Ishikawa (cell line): ENCODE data around the gene CADM3.
A peak's percentile ranks its signal among the peaks of the same experiment; 100 is the strongest.

Experiments used
- CEBPB ChIP-seq: IDR thresholded peaks from 2 replicates; pipeline ENCODE4 v1.6.1; 2012
- CREB1 ChIP-seq: IDR thresholded peaks from 2 replicates; pipeline ENCODE4 v1.6.1; 2012; ENCODE audit warnings: low read depth
- EGR1 ChIP-seq: IDR thresholded peaks from 2 replicates; pipeline ENCODE4 v1.6.1; 2012
- EP300 ChIP-seq: IDR thresholded peaks from 2 replicates; pipeline ENCODE4 v1.6.1; 2012; ENCODE audit warnings: borderline replicate concordance
- FOXM1 ChIP-seq: IDR thresholded peaks from 2 replicates; pipeline ENCODE4 v1.6.1; 2012; ENCODE audit warnings: low read depth, borderline replicate concordance
- MAX ChIP-seq: IDR thresholded peaks from 2 replicates; pipeline ENCODE4 v1.6.1; 2012
- NFIC ChIP-seq: IDR thresholded peaks from 2 replicates; pipeline ENCODE4 v1.6.1; 2012
- RAD21 ChIP-seq: IDR thresholded peaks from 2 replicates; pipeline ENCODE4 v1.6.1; 2012; ENCODE audit warnings: low read depth
- REST ChIP-seq: IDR thresholded peaks from 2 replicates; pipeline ENCODE4 v1.6.1; 2012; ENCODE audit warnings: low read depth, mild to moderate bottlenecking
- TAF1 ChIP-seq: IDR thresholded peaks from 2 replicates; pipeline ENCODE4 v1.6.1; 2012; ENCODE audit warnings: low read depth, mild to moderate bottlenecking
- TCF12 ChIP-seq: IDR thresholded peaks from 2 replicates; pipeline ENCODE4 v1.6.1; 2012; ENCODE audit warnings: low read depth
- TEAD4 ChIP-seq: IDR thresholded peaks from 2 replicates; pipeline ENCODE4 v1.6.1; 2012
- YY1 ChIP-seq: IDR thresholded peaks from 2 replicates; pipeline ENCODE4 v1.6.1; 2012; ENCODE audit warnings: low read depth
- ZBTB7A ChIP-seq: IDR thresholded peaks from 2 replicates; pipeline ENCODE4 v1.6.1; 2012; ENCODE audit warnings: low read depth
- TF ChIP-seq, protein P1 (sequence below): IDR thresholded peaks from 2 replicates; pipeline ENCODE4 v1.6.1; 2012

Gene CADM3

GRCh38 chr1:159152031-159152430, 19.4 kb upstream of the CADM3 start:
- no peak for TF ChIP-seq MAX
- TF ChIP-seq CREB1, result no peak
- TF ChIP-seq TAF1, result no peak
- no peak for TF ChIP-seq YY1
- TF ChIP-seq TEAD4, result no peak
- no peak for TF ChIP-seq ZBTB7A
- TF ChIP-seq REST, result no peak
- no peak for TF ChIP-seq RAD21
- no peak for TF ChIP-seq EP300
- no peak for TF ChIP-seq EGR1
- no peak for TF ChIP-seq NFIC
- no peak for TF ChIP-seq CEBPB

DNA sequence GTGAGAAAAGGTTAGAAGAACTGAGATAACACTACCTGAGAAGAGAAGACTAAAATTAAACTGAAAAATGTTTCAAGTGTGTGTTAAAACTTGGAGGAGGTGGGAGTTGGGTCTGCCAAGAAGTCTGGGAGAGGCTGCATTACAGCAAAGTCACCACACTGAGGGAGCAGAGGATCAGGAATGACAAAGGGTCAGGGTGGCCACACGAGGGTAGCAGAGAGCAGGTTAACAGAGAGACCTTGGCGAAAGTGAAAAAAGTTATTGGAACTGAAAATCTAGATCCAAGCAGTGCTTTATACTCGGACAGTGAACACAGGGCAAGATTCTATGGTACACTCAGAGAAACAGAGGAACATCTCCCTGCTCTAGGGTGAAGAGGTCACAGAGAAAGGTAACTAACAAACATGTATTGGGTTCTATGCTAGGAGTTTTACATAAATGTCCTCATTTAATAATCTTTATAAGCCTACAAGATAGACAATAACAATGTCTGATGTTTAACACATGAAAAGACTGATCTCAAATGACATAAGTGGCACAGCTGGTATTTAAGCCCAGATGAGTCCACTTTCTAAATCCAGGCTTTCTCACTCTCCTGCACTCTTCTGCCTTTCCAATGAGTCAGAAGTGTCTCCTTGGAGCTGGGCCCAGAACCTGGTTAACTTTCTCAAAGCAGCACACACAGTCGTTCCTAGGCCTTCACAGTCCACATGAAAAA, 10.3 kb upstream of the CADM3 start:
- TF ChIP-seq RAD21 (peak; percentile 85), EP300 (no peak)

GRCh38 chr1:159161719-159162026, 9.7 kb upstream of the CADM3 start:
- TF ChIP-seq TAF1 (no peak), YY1 (no peak), EGR1 (no peak), MAX (no peak), CEBPB (no peak), RAD21 (no peak), NFIC (no peak), EP300 (no peak), ZBTB7A (no peak), CREB1 (no peak), REST (no peak), TEAD4 (no peak), TCF12 (no peak), FOXM1 (no peak)
- TF ChIP-seq, protein P1, sequence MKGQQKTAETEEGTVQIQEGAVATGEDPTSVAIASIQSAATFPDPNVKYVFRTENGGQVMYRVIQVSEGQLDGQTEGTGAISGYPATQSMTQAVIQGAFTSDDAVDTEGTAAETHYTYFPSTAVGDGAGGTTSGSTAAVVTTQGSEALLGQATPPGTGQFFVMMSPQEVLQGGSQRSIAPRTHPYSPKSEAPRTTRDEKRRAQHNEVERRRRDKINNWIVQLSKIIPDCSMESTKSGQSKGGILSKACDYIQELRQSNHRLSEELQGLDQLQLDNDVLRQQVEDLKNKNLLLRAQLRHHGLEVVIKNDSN, result no peak

- TF ChIP-seq EGR1 (no peak), MAX (no peak), CEBPB (no peak), NFIC (no peak), TAF1 (no peak), ZBTB7A (no peak), TCF12 (no peak), EP300 (no peak), RAD21 (no peak), REST (no peak), YY1 (no peak), TEAD4 (no peak), CREB1 (no peak), FOXM1 (no peak)
- TF ChIP-seq, protein P1, result no peak
These were observed 8.7 kb upstream of the CADM3 start for GRCh38 chr1:159162516-159163265.
